ENCODE data around the gene ATXN2L.

The ATXN2L gene

GRCh38 chr16:28875134-28876018 is 52.6 kb downstream of the ATXN2L start:
- H3F3A ChIP-seq (ENCODE audit: control insufficient read depth, insufficient read depth), result no peaks in the 10 kb centered on the region
- no peaks in the 10 kb centered on the region for H4K20me1 ChIP-seq (ENCODE audit: control insufficient read depth, insufficient read depth, low read depth, low read length)
- peak; percentile 46 for TF ChIP-seq CTCF (IDR thresholded peaks at IDR 0.05; ENCODE audit: low read depth, low read length, poor library complexity, severe bottlenecking)
- no peak for TF ChIP-seq EZH2phosphoT487 (IDR thresholded peaks at IDR 0.05; ENCODE audit: borderline replicate concordance, low read length)
- no peak overlapping the region for H3K27ac ChIP-seq (ENCODE audit: low read depth, low read length)
- peaks cover 25% of the 10 kb centered on the region for H3K36me3 ChIP-seq (ENCODE audit: control insufficient read depth, low read length)
- H3K27me3 ChIP-seq (ENCODE audit: control insufficient read depth, low read length), result no peaks in the 10 kb centered on the region
- no peaks in the 10 kb centered on the region for H3K9me2 ChIP-seq (replicated peaks; ENCODE audit: control insufficient read depth, low read length)
- H3K4me2 ChIP-seq (ENCODE audit: low read length), result no peak overlapping the region
- H3K4me1 ChIP-seq (ENCODE audit: control insufficient read depth, low read length), result peaks cover 18% of the 10 kb centered on the region
- H3K79me2 ChIP-seq (ENCODE audit: control insufficient read depth, low read length), result peaks cover 13% of the 10 kb centered on the region
- H3K9me3 ChIP-seq (ENCODE audit: control insufficient read depth, insufficient read depth, low read length), result peaks cover 4% of the 10 kb centered on the region; the same call in 1 of the 2 replicates
- H3K4me3 ChIP-seq (ENCODE audit: low read length), result no peak overlapping the region

GRCh38 chr16:28876019-28876659 is 53.3 kb downstream of the ATXN2L start:
- H3K9me2 ChIP-seq (replicated peaks; ENCODE audit: control insufficient read depth, low read length), result no peaks in the 10 kb centered on the region
- no peak overlapping the region for H3K4me3 ChIP-seq (ENCODE audit: low read length)
- H3K9me3 ChIP-seq (ENCODE audit: control insufficient read depth, insufficient read depth, low read length), result peaks cover 5% of the 10 kb centered on the region; the same call in 1 of the 2 replicates
- no peak for TF ChIP-seq EZH2phosphoT487 (IDR thresholded peaks at IDR 0.05; ENCODE audit: borderline replicate concordance, low read length)
- TF ChIP-seq CTCF (IDR thresholded peaks at IDR 0.05; ENCODE audit: low read depth, low read length, poor library complexity, severe bottlenecking), result no peak
- no peaks in the 10 kb centered on the region for H3F3A ChIP-seq (ENCODE audit: control insufficient read depth, insufficient read depth)
- no peaks in the 10 kb centered on the region for H3K27me3 ChIP-seq (ENCODE audit: control insufficient read depth, low read length)
- H3K36me3 ChIP-seq (ENCODE audit: control insufficient read depth, low read length), result peaks cover 25% of the 10 kb centered on the region
- no peaks in the 10 kb centered on the region for H4K20me1 ChIP-seq (ENCODE audit: control insufficient read depth, insufficient read depth, low read depth, low read length)
- no peak overlapping the region for H3K27ac ChIP-seq (ENCODE audit: low read depth, low read length)
- H3K4me2 ChIP-seq (ENCODE audit: low read length), result no peak overlapping the region
- H3K79me2 ChIP-seq (ENCODE audit: control insufficient read depth, low read length), result peaks cover 13% of the 10 kb centered on the region
- H3K4me1 ChIP-seq (ENCODE audit: control insufficient read depth, low read length), result peaks cover 20% of the 10 kb centered on the region

GRCh38 chr16:28876973-28877654 is 54.3 kb downstream of the ATXN2L start:
- Histone ChIP-seq H3K4me3 (ENCODE audit: low read length) (no peak overlapping the region), H3K4me1 (ENCODE audit: control insufficient read depth, low read length) (peaks cover 20% of the 10 kb centered on the region), H3K4me2 (ENCODE audit: low read length) (no peak overlapping the region), H3K27me3 (ENCODE audit: control insufficient read depth, low read length) (no peaks in the 10 kb centered on the region), H3K36me3 (ENCODE audit: control insufficient read depth, low read length) (peaks cover 19% of the 10 kb centered on the region), H4K20me1 (ENCODE audit: control insufficient read depth, insufficient read depth, low read depth, low read length) (no peaks in the 10 kb centered on the region), H3K79me2 (ENCODE audit: control insufficient read depth, low read length) (peaks cover 13% of the 10 kb centered on the region), H3K27ac (ENCODE audit: low read depth, low read length) (no peak overlapping the region), H3K9me3 (ENCODE audit: control insufficient read depth, insufficient read depth, low read length) (peaks cover 5% of the 10 kb centered on the region; the same call in 1 of the 2 replicates), H3F3A (ENCODE audit: control insufficient read depth, insufficient read depth) (no peaks in the 10 kb centered on the region; the same call in 1 of the 2 replicates), H3K9me2 (replicated peaks; ENCODE audit: control insufficient read depth, low read length) (no peaks in the 10 kb centered on the region)
- no peak for TF ChIP-seq CTCF (IDR thresholded peaks at IDR 0.05; ENCODE audit: low read depth, low read length, poor library complexity, severe bottlenecking)
- no peak for TF ChIP-seq EZH2phosphoT487 (IDR thresholded peaks at IDR 0.05; ENCODE audit: borderline replicate concordance, low read length)

Measured in DOHH2 (cell line).